ENCODE data around the gene SLC66A1. TPM values are rescaled to one million over a fixed set of nuclear protein-coding genes. Genes with fewer than 3 reads are reported as not detected.
"Not testable (repeated sequence)": the region's sequence is repeated elsewhere in the genome, so short reads cannot be mapped to it uniquely, and the experiment has no call there.

Gene SLC66A1
- total RNA-seq, 1 donor from 2014 or later: 18.8 TPM

DNA sequence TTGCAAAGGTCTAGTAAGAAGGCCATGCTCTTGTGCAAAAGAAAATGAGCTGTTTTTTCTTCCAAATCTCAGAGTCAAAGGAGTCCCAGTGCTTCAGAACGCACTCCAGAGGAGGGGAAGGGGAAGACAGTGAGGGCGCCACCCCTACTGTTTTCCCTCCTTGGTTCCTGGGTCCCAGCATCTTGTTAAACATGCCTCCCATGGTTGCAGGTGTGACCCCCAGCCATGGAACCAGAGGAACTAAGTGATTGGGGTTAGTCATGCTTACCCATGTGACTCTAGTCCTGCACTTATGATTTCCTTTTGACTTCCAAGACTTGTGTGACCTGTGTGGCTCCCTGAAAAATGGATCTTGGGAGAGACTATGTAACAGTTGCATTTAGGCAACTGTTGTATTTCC lies 17.5 kb upstream of the SLC66A1 start:
- no peak for DNase-seq (ENCODE audit: low spot score)
- no peak overlapping the region for H3K27ac Mint-ChIP-seq (ENCODE audit: unreplicated experiment)
- no peaks in the 10 kb centered on the region for H3K27me3 Mint-ChIP-seq (ENCODE audit: low read depth)
- TF ChIP-seq, protein P1, sequence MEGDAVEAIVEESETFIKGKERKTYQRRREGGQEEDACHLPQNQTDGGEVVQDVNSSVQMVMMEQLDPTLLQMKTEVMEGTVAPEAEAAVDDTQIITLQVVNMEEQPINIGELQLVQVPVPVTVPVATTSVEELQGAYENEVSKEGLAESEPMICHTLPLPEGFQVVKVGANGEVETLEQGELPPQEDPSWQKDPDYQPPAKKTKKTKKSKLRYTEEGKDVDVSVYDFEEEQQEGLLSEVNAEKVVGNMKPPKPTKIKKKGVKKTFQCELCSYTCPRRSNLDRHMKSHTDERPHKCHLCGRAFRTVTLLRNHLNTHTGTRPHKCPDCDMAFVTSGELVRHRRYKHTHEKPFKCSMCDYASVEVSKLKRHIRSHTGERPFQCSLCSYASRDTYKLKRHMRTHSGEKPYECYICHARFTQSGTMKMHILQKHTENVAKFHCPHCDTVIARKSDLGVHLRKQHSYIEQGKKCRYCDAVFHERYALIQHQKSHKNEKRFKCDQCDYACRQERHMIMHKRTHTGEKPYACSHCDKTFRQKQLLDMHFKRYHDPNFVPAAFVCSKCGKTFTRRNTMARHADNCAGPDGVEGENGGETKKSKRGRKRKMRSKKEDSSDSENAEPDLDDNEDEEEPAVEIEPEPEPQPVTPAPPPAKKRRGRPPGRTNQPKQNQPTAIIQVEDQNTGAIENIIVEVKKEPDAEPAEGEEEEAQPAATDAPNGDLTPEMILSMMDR (IDR thresholded peaks at IDR 0.05): no peak
- H3K9me3 Mint-ChIP-seq (ENCODE audit: low read depth): peaks cover 18% of the 10 kb centered on the region
- no peaks in the 10 kb centered on the region for H3K4me1 Mint-ChIP-seq (ENCODE audit: low read depth)
- no peak overlapping the region for H3K4me3 Mint-ChIP-seq (ENCODE audit: unreplicated experiment)
- H3K36me3 Mint-ChIP-seq (ENCODE audit: low read depth): peaks cover 12% of the 10 kb centered on the region

GRCh38 chr1:19300211-19300610 lies 11.9 kb upstream of the SLC66A1 start:
- TF ChIP-seq, protein P1 (IDR thresholded peaks at IDR 0.05): no peak
- H3K4me3 Mint-ChIP-seq (ENCODE audit: unreplicated experiment): no peak overlapping the region
- no peaks in the 10 kb centered on the region for H3K27me3 Mint-ChIP-seq (ENCODE audit: low read depth)
- peaks cover 5% of the 10 kb centered on the region for H3K9me3 Mint-ChIP-seq (ENCODE audit: low read depth)
- no peak overlapping the region for H3K27ac Mint-ChIP-seq (ENCODE audit: unreplicated experiment)
- no peaks in the 10 kb centered on the region for H3K4me1 Mint-ChIP-seq (ENCODE audit: low read depth)
- peaks cover 26% of the 10 kb centered on the region for H3K36me3 Mint-ChIP-seq (ENCODE audit: low read depth)
- no peak for DNase-seq (ENCODE audit: low spot score)

DNA sequence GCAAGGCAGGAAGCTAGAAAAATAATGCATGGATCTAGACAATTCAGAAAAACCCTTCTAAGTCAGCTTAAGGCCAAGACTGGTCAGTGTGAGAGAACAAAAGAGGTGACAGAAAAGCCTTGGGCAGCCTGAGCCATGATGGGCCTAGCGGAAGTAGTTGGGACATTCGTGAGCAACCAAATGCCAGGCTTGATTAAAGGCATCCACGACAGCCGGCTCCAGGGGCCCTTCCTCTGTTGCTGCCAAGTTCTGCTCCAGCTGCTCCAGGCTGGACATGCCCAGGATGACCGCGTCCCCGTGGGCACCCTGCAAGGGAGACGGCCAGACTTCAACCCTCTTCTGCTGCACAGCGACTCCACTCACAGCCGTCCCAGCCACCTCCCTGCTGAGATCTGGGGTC lies 8.0 kb upstream of the SLC66A1 start:
- not testable (repeated sequence) for H3K4me1 Mint-ChIP-seq (ENCODE audit: low read depth); H3K4me3 Mint-ChIP-seq (ENCODE audit: unreplicated experiment); H3K27ac Mint-ChIP-seq (ENCODE audit: unreplicated experiment); H3K9me3 Mint-ChIP-seq (ENCODE audit: low read depth); H3K27me3 Mint-ChIP-seq (ENCODE audit: low read depth)
- DNase-seq (ENCODE audit: low spot score): peak; percentile 25
- H3K36me3 Mint-ChIP-seq (ENCODE audit: low read depth): peaks cover 35% of the 10 kb centered on the region

DNA sequence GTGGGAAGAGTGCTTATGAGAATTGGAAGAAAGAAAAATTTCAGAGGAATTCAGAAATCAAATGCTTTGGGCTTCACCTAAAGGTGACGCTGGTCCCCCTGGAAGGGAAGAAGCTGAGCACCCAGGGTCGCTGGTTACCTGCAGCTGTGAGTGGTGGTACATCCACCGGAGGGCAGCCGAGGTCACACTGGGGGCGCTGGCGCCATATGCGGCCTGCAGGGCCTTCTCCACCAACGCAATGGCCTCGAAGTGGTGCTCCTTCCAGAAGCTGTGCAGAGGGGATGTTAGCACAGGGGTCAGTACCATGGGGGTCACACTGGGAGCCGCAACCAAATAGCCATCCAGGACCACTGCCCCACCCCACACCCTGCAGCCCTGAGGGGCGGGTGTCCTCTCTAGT lies 6.2 kb upstream of the SLC66A1 start:
- H3K4me3 Mint-ChIP-seq (ENCODE audit: unreplicated experiment): no peak overlapping the region
- no peaks in the 10 kb centered on the region for H3K27me3 Mint-ChIP-seq (ENCODE audit: low read depth)
- H3K4me1 Mint-ChIP-seq (ENCODE audit: low read depth): peaks cover 20% of the 10 kb centered on the region
- DNase-seq (ENCODE audit: low spot score): no peak
- H3K27ac Mint-ChIP-seq (ENCODE audit: unreplicated experiment): no peak overlapping the region
- H3K9me3 Mint-ChIP-seq (ENCODE audit: low read depth): no peaks in the 10 kb centered on the region
- H3K36me3 Mint-ChIP-seq (ENCODE audit: low read depth): peaks cover 35% of the 10 kb centered on the region
- TF ChIP-seq, protein P1 (IDR thresholded peaks at IDR 0.05): no peak

GRCh38 chr1:19306941-19307340 lies 5.2 kb upstream of the SLC66A1 start:
- H3K36me3 Mint-ChIP-seq (ENCODE audit: low read depth): peaks cover 35% of the 10 kb centered on the region
- no peak overlapping the region for H3K4me3 Mint-ChIP-seq (ENCODE audit: unreplicated experiment)
- H3K4me1 Mint-ChIP-seq (ENCODE audit: low read depth): peaks cover 27% of the 10 kb centered on the region
- TF ChIP-seq, protein P1 (IDR thresholded peaks at IDR 0.05): no peak
- H3K27me3 Mint-ChIP-seq (ENCODE audit: low read depth): no peaks in the 10 kb centered on the region
- H3K27ac Mint-ChIP-seq (ENCODE audit: unreplicated experiment): no peak overlapping the region
- no peaks in the 10 kb centered on the region for H3K9me3 Mint-ChIP-seq (ENCODE audit: low read depth)
- DNase-seq (ENCODE audit: low spot score): no peak

GRCh38 chr1:19307794-19308508 lies 4.2 kb upstream of the SLC66A1 start:
- Mint-ChIP-seq H3K9me3 (ENCODE audit: low read depth) (no peaks in the 10 kb centered on the region), H3K27ac (ENCODE audit: unreplicated experiment) (no peak overlapping the region), H3K27me3 (ENCODE audit: low read depth) (no peaks in the 10 kb centered on the region), H3K4me1 (ENCODE audit: low read depth) (peaks cover 31% of the 10 kb centered on the region), H3K36me3 (ENCODE audit: low read depth) (peaks cover 32% of the 10 kb centered on the region), H3K4me3 (ENCODE audit: unreplicated experiment) (no peak overlapping the region)
- TF ChIP-seq, protein P1 (IDR thresholded peaks at IDR 0.05): no peak
- DNase-seq (ENCODE audit: low spot score): no peak
